HG02610 (cell line): ENCODE data around the gene SERTAD1.

Experiments
- ATAC-seq: cut with Tn5 transposase; IDR thresholded peaks from one replicate; pipeline ENCODE4 v1.9.1; 2021; ENCODE audit warnings: mild to moderate bottlenecking, moderate library complexity; ENCODE audit not compliant: unreplicated experiment

SERTAD1 gene

DNA sequence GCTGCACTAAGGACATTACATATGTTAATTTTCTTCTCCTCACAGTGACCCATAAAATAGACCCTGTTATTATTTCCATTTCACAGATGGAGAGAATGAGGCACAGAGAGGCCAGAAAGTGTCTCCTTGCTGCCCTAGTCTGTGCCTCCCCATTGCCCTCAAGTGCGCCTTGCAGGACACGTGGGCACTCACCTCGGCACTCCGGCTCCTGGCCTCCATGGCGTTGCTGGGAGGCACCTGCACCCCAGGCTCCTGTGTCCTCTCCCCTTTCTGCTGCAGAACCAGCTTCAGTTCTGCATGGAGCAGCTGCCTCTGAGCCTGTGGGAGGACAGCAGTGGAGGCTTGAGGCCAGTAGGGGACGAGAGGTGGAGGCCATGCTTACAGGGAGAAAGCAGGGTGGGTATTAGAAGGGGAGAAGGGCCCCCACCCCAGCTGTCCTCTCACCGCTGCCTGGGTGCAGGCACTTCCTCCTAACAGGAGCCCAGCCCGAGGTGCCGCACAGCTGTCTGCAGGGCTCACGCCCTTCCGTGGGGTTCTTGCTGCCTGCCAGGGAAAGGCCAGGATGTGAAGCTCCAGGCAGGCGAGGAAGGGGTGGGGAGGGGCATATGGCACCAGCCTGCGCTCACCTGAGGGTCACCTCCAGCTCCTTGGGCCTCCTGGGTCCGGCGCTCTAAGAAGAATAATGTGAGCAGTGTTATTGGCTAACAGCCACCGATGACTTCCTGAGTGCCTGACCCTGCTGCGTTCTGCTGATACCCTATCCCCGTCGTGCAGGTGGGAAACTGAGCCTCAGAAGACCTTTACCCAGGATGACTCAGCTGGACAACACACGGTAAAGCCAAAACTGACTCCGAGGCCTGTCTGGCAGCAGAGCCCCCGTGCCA lies 17.8 kb downstream of the SERTAD1 start:
- ATAC-seq: no peak

DNA sequence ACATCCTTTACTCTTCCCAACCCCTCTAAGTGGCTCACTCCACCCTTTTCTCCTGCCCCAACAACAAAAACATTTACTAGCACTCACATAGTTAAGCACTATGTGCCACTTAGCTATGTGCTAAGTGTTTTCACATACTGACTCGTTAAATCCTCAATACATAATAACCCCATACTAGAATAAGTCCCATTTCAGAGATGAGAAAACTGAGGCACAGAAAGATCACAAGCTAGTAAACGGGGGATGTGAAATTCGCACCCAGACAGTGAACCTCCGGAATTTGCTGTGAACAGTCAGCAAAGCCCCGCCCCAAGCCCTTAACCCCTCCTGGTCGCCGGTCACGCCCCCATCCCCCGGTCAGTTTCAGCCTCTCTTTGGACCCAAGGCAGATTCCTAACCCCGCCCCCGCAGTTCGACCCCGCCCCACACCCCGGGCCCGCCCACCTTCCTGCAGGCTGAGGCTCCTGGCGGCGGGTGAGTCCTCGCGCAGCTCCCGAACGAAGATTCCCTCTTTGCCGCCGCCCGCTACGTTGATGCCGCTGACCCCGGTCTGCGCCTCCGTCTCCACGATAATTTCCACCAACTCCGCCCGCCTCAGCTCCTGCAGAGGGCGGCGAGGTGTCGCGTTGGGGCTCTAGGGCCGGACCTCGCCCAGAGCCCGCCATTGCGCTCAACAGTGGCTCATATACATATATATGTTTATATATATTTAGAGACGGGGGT lies 22.4 kb downstream of the SERTAD1 start:
- ATAC-seq: peak; percentile 54

DNA sequence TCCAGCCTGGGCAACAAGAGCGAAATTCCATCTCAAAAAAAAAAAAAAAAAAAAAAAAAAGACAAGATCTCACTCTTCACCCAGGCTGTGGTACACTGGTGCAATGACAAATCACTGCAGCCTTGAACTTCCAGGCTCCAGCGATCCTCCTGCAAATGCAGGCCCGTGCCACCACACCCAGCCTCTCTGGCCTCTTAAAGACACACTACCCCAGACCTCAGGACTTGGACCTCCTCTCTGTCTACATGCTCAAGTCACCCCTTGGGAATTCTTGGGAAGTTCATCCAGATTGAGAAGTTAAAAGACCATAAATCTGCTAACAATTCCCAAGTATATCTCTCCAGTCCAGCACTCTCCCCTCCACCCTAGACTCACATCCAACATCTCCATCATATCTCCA lies 25.2 kb downstream of the SERTAD1 start:
- no peak for ATAC-seq

DNA sequence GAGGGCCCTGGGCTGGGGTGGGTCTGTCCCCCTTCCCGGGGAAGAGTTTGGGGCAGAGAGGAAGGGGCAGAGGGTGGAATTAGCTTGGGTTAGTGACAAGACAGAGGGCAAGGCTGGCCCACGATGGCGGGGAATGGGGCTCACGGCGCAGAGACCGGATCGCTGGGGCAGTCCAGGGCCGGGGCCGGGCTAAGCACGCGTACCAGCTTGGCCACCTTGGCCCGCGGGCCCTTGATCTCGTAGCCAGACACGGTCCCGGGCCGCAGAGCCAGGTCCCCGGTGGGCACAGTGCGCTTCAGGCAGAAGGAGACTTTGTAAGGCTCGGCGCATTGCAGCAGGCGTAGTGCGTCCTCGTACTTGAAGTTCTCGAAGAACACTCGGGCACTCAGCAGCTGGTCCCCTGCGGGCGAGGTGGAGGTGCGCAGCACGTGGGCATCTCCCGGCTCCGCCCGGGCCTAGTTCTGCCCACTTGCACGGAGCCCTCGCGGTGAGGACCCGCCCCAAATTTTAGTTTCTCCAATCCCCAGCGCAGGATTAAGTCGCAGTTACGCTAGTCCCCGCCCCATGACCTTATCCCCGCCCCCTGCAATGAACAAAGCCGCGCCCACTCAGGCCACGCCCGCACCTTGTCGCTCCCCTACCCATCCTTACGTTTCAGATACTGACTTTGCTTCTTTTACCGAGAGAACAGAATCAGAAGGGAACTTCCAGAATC lies 27.2 kb downstream of the SERTAD1 start:
- ATAC-seq: no peak

DNA sequence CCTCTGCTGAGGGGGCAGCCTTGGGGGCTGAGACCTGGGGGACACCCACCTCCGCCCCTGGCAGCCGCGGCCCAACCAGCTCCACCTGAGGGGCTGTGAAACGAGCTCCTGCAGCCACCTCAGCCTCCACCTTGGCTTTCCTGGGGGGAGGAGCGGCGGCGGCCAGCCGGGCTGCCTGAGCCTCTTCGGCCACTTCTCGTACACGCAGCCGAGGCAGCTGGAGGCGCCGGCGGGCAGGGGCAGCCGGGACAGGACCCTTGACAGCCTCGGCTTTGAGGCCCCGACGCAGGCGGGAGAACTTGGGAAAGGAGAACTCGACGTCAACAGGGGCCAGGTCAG lies 28.3 kb downstream of the SERTAD1 start:
- no peak for ATAC-seq

DNA sequence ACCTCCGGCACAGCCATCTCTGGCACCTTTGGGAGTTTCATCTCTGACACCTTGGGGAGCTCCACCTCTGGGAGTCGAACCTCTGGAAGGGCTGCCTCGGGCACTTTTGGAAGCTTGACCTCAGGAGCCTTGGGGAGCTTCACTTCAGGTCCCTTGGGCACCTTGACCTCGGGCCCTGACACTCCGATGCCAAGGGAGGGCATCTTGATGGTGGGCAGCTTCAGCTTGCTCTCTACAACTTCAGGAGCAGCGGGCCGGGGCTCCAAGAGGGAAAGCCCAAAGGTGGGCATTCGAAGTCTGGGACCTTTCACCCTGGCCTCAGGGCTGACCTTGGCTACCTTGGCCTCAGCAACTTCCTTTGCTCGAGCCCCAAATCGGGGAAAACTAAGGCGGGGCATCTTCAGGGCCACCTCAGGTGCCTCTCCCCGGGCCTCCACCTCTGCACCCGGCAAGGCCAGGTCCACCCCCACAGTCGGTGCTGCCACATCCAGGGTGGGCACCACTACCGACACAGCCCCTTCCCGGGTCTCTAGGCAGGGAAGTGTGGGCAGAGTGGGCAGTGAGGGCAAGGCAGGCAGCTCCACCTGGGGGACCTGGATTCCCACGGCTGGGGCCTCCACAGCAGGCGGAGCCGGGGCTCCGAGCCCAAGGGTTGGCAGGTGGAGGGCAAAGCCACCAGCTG lies 28.8 kb downstream of the SERTAD1 start:
- no peak for ATAC-seq

DNA sequence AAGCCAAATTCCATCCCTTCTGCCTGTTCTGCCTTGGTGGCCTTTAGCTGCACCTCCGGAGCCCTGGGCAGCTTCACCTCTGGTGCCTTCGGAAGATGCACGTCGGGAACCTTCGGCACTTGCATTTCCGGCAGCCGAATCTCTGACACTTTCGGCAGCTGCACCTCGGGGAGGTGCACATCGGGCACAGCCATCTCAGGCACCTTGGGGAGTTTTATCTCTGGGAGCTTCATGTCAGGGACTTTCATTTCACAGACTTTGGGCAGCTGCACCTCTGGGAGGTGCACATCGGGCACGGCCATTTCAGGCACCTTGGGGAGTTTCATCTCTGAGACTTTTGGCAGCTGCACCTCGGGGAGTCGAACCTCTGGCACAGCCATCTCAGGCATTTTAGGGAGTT lies 29.8 kb downstream of the SERTAD1 start:
- ATAC-seq: no peak

DNA sequence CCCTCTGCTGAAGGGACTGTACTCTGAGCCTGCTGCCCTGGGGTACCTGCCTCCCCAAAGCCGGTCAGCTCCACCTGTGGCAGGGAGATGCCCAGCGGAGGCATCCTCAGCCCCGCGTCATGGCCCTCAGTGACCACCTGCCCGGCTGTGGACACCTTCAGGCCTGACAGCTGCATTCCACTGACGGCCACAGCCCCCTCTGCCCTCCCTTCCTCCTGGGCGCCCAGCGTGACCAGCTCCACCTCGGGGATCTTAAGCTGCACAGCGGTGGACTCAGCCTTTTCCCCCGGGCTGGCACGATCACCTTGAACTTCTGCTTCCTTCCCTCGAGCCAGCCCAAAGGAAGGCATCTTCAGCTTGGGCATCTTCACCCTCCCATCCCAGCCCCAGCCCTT lies 31.0 kb downstream of the SERTAD1 start:
- no peak for ATAC-seq

DNA sequence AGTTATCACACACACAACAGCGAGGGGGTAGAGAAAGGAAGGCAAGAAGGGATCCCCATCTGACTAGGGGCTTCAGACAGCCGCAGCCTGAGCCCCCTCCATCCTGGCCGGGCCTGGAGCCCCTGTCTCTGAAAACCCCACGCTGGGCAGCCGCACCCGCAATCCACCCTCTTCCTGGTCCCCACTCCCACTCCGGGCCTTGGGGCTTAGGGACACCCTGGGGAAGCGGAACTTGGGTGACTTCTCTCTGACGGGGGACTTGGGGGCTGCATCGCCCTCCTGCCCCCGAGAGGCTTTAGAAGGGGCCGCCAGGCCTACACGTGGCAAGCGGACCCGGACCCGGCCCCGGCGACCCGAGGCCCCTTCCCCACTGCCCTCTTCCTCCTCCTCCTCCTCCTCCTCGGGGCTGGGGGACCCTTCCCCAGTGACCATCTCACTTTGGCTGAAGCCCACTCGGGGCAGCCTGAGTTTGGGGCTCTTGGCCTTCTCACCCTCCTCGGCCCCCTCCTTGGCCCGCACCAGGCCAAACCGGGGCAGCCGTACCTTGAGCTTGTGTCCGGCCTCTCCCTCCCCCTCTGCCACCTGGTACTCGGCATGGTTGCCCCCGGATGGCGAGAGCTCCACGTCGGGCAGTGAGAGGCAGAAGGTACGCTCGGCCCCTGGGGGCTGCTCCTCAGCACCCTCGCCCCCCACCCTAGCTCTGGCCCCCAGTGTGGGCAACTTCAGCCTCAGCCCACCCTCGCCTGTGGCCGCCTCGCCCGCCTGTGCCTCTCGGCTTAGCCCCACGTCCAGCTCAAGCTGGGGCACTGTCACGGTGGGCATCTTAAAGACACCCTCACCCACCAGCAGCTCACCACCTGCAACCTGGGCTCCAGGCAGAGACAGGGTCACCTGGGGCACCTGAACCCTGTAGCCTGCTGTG lies 31.6 kb downstream of the SERTAD1 start:
- no peak for ATAC-seq

DNA sequence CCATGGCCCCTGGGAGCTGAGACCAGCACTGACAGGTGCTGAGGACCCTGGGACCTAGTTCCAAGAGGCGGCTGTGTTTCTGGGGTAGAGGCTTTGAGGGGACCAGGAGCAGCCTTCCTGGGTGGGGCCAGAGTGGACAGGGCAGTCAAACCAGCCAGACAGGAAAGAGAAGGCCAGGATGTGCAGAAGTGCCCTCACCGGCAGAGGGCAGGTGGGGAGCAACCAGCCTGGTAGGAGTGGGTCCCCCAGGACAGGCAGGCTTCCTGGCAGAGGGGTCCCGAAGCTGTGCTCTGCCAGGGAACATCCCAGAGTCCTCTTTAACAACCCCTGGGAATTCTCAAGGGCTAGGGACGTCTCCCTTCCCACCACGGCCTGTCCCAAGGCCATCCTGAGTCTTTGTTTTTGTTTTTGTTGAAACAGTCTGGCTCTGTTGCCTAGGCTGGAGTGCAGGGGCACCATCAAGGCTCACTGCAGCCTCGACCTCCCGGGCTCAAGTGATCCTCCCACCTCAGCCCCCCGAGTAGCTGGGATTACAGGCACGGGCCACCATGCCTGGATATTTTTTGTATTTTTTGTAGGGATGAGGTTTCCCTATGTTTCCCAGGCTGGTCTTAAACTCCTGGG lies 32.8 kb downstream of the SERTAD1 start:
- no peak for ATAC-seq

DNA sequence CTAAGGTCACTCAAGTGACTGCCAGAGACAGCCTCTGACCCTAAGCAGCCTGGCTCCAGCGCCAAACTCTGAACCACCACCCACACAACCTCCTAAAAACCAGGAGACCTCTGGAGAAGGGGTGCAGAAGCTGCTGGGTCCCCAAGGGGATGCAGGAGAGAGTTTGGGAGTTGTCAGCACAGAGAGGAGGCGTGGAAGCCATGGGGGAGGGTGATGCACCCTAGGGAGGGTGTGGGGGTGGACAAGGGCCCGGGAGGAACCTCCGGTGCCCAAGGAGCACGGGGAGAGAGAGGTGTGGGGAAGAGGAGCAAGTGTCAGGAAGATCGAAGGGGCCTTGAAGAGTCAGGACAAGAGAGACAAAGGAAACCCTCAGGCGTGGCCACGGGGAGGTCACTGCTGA lies 33.7 kb downstream of the SERTAD1 start:
- no peak for ATAC-seq

DNA sequence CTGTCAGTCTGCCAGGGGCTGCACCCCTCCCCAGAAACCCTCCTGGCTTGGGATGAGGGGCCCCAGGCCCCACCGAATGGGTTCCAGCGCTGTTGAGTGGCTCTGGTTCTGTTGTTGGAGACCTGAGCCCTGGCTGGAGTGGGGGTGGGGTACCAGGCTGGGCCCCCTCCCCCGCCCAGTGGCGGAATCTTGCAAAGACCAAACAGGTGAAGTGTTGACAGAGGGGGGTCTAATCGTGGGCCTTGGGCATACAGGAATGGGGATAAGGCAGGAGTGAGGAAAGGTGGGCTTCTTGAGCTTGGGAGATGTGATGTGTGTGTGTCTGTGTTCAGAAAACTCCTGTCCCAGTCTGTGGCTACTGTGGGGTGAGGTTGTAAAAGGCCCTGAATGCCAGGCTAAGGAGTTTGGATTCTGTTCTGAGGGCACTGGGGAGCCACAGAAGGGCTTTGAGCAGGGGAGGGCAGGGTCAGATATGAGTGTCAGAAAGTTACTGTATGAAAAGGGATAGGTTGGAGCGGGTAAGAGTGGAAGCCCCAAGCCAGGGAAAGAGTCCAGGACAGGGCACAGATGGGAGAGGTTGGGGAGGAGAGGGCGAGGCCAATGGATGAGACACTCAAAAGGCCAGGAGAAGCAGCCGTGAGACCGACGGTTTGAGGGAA lies 35.6 kb downstream of the SERTAD1 start, which contains the start of gene HIPK4:
TSS of gene HIPK4 (minus strand) at position 98 of the 659 bp plus-strand sequence. CDS start 279 bp downstream, outside the sequence.
- no peak for ATAC-seq

DNA sequence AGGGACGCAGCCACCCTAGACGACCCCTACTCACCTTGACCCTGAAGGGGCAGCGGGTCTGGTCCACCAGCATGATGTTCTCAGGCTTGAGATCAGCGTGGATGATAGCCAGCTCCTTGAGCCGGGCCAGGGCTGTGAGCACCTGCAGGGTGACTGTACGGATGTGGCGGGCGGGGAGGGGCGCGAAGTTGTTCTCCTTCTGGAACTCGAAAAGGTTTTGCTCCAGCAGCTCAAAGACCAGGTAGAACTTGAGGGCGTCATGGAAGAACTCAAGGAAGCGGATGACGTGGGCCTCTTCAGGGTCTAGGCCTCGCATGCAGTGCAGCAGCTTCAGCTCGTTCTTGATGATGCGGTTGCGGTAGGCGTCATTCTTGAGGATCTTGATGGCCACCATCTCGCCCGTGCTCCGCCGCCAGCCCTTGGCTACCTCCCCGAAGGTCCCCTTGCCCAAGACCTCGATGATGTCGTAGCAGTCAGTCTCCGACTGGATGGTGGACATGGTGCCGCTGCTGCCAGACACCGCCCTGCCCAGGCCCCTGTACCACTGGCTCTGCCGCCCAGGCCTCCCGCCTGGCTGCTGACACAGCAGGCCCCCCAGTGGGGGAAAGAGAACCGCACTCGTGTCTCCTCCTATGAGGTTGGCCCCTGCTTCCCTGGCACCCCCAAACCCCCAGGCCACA lies 36.2 kb downstream of the SERTAD1 start:
- no peak for ATAC-seq

DNA sequence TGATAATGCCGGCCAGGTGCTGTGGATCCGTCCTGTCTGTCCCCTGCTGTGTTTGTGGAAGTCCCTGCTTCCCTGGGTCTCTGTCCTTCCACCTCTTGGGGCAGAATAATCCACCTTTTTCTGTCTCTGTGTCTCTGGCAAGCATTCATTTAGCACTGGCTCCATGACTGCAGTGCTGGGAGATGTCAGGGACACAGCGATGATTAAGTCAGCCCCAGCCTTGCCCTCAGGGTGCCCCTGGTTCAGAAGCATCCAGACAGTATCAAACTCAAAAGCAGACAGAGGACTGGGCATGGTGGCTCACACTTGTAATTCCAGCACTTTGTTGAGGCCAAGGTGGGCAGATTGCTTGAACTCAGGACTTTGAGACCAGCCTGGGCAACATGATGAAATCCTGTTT lies 37.3 kb downstream of the SERTAD1 start:
- ATAC-seq: no peak

DNA sequence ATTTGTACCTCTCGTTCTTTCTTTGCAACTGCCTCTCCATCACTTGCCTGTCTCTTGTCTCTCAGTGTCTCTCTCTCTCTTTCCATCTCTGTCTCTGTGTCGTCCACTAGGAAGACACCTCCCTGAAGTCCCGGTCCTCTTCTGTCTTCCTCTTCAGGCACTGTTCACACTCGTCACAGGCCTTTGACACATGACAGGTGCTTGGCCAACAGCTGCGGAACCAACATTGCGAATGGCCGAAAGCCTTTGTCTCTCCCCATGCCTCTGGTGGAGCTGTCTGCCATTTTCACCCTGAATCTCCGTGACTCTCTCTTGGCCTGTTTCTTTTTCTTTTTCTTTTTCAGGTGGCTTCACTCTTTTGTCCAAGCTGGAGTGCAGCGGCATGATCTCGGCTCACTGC lies 38.6 kb downstream of the SERTAD1 start:
- ATAC-seq: no peak

DNA sequence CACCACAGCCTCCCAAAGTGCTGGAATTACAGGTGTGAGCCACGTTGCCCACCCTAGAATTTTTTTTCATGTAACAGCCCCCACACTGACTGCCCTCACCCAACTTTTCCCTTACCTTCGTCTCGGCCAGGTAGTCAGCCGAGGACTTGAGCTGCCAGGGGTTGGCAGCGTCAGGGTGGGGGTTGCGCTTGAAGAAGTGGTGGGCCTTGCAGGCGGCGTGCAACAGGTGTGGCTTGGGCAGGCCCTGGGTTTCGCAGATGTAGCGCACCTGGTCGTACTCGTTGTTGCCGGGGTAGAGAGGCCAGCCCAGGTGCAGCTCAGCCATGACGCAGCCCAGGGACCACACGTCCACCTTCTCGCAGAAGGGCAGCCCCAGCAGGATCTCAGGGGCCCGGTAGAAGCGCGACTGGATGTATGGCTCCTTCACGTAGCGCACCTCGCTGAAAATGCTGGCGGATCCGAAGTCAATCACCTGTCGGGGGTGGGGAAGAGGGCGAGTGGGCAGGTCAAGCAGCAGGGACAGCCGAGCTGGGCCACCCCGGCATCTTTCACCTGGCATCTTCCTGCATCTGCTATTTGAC lies 42.0 kb downstream of the SERTAD1 start:
- no peak for ATAC-seq

DNA sequence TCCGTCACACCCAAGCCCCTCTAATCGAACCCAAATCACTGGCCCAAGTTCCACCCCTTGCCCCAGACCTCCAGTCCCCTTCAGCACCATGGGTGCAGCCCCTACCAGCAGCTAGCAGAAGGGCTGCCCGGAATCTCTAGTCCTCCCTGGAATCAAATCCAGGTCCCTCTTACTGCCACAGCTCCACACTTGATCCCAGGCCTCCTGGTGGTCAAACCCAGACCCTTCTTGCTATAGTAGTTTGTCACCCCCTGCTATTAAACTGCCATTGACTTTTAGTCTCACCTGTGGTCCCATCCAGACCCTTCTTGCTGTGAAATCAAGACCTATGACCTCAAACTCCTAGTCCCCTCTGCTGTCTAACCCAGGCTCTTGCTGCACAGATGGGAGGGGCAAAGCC lies 44.5 kb downstream of the SERTAD1 start:
- ATAC-seq: no peak
